Stimulated activated naive CD8-positive, alpha-beta T cell treated with anti-CD3 and anti-CD28 coated beads, Interleukin-15, Interleukin-2, amounts not matched to agents 100 U/mL and 50 U/mL, for 24 hours (primary cell): Measurements from ENCODE around the gene LRRC8D.
"Not testable (repeated sequence)": the region's sequence is repeated elsewhere in the genome, so short reads cannot be mapped to it uniquely, and the experiment has no call there.

Experiments used
- ATAC-seq: fragments of 150-1000 bp; cut with Tn5 transposase; one replicate; pipeline ENCODE4 v1.10.0; 2021
- DNase-seq: peaks from one replicate; pipeline ENCODE4 v3.0.0; 2021

LRRC8D gene

DNA sequence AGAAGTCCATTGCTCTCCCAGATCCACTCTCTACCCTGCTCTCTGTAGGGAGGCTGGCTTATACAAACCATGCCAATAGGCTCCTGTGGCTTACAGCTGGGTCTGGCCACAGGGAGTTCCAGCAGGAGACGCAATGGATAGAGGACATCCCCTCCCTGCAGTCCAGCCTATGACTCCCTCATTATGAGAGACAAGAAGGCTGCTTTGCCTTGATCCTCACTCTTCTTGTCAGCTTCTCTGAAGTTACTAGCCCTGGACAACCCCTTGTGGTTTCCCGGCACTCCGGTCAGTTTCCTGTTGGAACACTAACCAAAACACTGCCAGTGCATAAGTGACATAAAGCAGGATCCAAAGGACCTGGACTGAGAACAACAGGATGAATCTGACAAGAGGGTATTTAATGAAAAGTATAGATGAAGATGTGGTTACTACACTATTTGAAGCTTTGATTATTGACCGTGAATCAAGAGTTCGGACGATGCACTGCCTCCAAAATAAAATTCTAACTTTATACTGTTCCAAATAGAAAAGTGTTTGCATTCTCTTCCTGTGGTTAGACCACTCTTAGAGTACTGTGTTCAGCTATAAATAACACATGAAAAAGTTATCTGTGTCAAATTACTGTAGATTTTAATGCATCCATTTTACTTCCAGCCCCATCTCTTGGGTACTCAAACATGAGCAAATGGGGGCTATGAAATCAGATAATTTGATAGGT, 141.4 kb downstream of the LRRC8D start:
- ATAC-seq (no peak), DNase-seq (no peak)

DNA sequence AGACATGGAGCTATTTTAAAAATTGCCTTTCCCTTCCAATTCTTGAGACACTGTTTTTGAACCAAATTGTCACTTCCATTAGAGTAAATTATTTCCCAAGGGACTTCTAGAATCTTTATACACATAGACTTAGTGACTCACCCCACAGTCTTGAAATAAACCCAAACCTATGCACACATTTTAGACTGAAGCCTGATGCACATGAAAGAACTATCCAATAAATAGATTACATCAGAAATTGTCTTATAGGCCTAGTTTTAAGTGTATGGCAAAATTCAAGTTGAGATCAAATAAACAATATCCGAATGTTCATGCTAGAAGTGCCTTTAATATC, 141.9 kb downstream of the LRRC8D start:
- ATAC-seq (no peak), DNase-seq (no peak)

DNA sequence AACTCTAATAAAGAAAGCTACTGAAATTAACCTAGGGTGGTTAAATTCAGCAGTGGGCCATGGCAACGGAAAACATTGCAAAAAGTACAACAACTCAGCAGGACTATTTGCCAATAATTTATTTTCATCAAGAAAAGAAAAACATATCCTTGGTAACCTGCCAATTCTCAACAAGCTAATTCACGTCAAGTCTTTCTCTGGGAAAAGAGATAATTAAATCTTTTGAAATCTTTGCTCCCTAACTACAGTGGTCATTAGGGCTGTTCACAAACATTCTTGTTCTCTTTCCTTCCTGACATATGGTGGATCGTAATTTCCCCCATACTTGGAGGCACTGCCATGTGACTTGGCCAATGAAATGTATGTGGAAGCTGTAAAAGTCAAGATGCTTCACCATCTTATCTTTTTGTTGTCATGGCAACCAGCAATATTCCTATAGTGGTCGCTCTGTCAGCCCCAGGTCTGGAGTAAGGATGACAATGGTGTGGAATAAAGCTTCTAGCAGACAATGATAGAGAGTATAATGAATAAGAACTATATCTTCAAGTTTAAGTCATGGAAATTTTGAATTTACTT, 144.4 kb downstream of the LRRC8D start:
- DNase-seq, result no peak
- no peak for ATAC-seq

DNA sequence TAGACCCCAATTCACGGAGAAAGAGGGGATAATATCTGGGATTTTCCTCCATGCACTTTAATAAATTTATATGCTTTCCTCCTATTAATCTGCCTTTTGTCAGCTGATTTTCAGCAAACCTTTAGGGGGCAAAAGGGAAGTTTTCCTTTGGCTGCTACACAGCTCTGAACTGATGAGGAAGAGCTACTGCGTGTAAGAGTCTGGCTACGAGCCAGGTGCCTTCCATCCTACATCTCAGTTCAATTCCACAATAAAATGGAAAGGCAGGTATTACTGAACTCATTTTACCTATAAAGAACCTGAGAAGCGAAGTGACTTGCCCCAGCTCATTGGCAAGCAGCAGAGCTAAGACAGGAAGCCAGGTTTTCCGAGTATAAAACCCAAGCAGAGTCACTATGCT, 145.8 kb downstream of the LRRC8D start:
- DNase-seq (no peak), ATAC-seq (no peak)

GRCh38 chr1:89971600-89971999, 150.8 kb downstream of the LRRC8D start:
- DNase-seq (no peak), ATAC-seq (no peak)

GRCh38 chr1:89972024-89972423, 151.2 kb downstream of the LRRC8D start:
- no peak for DNase-seq
- ATAC-seq, result no peak

DNA sequence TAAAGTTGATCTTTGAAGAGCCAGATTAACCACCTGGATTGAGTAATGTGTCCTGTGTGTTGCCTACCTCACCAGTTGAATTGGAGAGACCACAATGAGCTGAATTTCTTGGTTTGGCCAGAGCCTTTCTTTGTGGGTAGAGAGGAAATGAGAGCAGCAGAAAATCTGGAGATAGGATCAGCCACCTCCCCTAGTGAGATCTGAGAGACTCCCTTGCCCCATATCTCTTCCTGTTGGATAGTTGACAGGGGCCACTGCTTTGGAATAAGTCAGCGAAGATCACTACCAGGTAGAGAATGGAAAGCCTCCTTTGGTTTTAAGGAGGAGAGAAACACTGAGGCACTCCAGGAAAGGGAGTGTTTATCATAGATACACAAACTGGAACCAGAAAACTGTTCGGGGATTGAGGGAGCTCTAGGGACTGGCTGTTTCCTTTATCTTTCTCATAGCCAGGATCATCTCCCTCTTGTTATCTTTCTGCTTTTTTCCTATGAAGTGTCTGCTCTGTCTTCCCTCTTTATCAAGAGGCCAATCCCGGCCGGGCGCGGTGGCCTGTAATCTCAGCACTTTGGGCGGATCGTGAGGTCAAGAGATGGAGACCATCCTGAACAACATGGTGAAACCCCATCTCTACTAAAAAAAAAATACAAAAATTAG, 152.8 kb downstream of the LRRC8D start:
- no peak for ATAC-seq
- DNase-seq, result no peak

- ATAC-seq (no peak), DNase-seq (no peak)
Measured at GRCh38 chr1:89974256-89974655, 153.4 kb downstream of the LRRC8D start.

DNA sequence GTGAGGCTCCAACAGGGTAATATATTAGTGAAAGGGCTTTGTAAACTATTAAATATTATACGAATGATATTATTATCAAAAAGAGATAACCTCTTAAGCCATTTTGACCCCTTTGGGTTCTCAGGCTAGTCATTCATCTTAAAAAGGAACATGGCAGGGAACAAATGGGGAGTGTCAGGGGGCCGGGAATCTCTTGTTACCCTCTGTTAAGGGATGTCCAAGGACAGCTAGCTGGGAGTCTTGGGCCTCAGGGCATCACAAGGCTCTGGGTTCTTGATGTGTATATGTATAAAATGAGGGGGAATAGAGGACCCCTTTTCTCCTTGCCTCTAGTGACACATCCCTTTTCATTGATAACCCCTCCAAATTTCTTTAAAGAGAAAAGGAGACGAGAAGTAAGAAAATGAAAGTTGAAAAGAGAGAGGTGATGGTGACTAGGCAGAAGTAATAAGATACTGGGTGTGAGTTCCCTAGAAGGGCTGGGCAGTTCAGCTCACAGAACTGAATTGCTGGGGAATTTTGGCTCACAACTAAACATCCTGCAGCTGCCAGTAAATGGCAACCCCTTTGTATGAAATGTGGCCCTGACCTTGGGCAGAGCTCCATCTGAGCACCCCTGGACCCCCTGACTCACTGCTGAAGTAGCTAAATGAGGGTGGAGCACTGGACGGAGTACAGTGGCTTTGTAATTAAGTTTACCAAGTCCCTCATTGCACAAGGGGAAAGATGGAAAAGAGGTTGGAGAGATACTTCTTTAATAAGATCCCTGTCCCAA, 154.1 kb downstream of the LRRC8D start:
- ATAC-seq (no peak), DNase-seq (no peak)

- ATAC-seq, result no peak
Measured at GRCh38 chr1:89975540-89976125, 154.8 kb downstream of the LRRC8D start.

DNA sequence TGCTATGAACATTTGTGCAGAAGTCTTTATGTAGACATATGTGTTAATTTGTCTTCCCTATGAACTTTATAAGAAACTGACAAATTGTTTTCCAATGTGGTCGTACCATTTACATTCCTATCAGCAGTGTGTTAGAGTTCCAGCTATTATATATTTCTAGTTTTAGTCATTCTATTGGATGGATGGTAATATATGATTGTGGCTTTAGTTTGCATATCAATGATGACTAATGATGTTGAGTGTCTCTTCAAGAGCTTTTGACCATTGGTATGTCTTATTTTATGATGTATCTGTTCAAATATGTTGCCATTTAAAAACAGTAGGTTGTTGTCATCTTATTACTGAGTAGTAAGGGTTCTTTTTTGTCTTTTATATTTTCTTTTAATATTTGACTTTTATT, 157.9 kb downstream of the LRRC8D start:
- DNase-seq, result no peak
- no peak for ATAC-seq

More at GRCh38 chr1:89975540-89976125, 154.8 kb downstream of the LRRC8D start:
- no peak for DNase-seq

GRCh38 chr1:89980605-89981004, 159.8 kb downstream of the LRRC8D start:
- ATAC-seq, result no peak
- no peak for DNase-seq

- not testable (repeated sequence) for DNase-seq, ATAC-seq
Measured at GRCh38 chr1:89982846-89983245, 162.0 kb downstream of the LRRC8D start.

DNA sequence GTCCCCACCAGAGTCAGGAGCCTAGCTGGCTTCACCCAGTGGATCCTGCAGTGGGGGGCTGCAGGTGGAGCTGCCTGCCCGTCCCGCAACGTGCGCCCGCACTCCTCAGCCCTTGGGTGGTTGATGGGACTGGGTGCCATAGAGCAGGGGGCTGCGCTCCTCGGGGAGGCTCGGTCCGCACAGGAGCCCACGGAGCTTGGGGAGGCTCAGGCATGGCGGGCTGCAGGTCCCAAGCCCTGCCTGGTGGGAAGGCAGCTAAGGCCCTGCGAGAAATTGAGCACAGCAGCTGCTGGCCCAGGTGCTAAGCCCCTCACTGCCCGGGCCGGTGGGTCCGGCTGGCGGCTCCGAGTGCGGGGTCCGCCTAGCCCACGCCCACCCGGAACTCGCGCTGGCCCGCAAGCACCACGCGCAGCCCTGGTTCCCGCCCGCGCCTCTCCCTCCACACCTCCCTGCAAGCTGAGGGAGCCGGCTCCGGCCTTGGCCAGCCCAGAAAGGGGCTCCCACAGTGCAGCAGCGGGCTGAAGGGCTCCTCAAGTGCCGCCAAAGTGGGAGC, 163.8 kb downstream of the LRRC8D start:
- not testable (repeated sequence) for DNase-seq, ATAC-seq

DNA sequence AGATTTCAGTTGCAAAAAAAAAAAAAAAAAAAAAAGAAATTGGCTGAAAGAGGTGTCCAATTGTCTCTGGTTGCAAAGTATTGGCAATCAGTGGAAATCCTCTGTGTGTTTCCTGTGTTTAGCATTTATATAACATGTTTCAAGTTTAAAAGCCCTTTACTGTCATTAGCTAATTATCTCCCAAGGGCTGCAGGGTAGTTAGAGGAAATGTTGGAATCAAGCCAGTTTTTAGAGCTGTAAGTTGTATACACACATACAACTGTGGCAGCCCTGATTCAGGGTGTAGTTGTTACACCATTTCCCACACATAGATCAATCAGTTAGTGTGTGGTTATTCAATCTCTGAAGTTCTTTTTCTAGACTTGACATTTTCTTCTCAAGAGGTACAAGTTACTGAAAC, 165.2 kb downstream of the LRRC8D start:
- no peak for DNase-seq
- no peak for ATAC-seq
